GM04503 (cell line): ENCODE results near the gene VASP.
A peak's percentile ranks its signal among the peaks of the same experiment; 100 is the strongest.

ENCODE experiments used
- DNase-seq: peaks from one replicate; pipeline ENCODE4 v3.0.0-alpha.2; 2012; ENCODE audit warnings: low read depth

VASP gene

GRCh38 chr19:45556835-45557234 lies 49.6 kb downstream of the VASP start:
- no peak for DNase-seq

GRCh38 chr19:45558399-45558878 lies 51.2 kb downstream of the VASP start:
- no peak for DNase-seq

- no peak for DNase-seq
Observed at GRCh38 chr19:45560038-45560437, 52.8 kb downstream of the VASP start.

GRCh38 chr19:45560686-45561085 lies 53.4 kb downstream of the VASP start:
- DNase-seq = no peak

GRCh38 chr19:45564131-45564780 lies 57.0 kb downstream of the VASP start:
- no peak for DNase-seq

GRCh38 chr19:45567609-45568008 lies 60.3 kb downstream of the VASP start:
- DNase-seq = no peak

GRCh38 chr19:45568732-45569131 lies 61.5 kb downstream of the VASP start:
- DNase-seq = peak; percentile 55

- no peak for DNase-seq
Observed at GRCh38 chr19:45569619-45570421, 62.5 kb downstream of the VASP start.

- no peak for DNase-seq
Observed at GRCh38 chr19:45571457-45572220, 64.4 kb downstream of the VASP start.

- no peak for DNase-seq
Observed at GRCh38 chr19:45574526-45574925, 67.2 kb downstream of the VASP start.

GRCh38 chr19:45575216-45575615 lies 67.9 kb downstream of the VASP start:
- no peak for DNase-seq
